ENCODE measurements around the gene FHDC1. TPM values are rescaled to one million over a fixed set of nuclear protein-coding genes. Genes with fewer than 3 reads are reported as not detected.

The FHDC1 gene
- total and polyA plus RNA-seq, 12 donors: 0.08 to 0.43 (median 0.19) TPM

GRCh38 chr4:152981278-152981677 lies 45.2 kb downstream of the FHDC1 start:
- Histone ChIP-seq H3K36me3 (no peaks in the 10 kb centered on the region), H3K4me3 (no peak overlapping the region), H3K9me3 (no peaks in the 10 kb centered on the region), H3K27me3 (peaks cover 0 to 29% (median 0%) of the 10 kb centered on the region in 7 donors), H3K27ac (no peak overlapping the region), H3K4me1 (no peaks in the 10 kb centered on the region)
- 67 to 69% methylated on average over 5 of the region's 5 CpGs for WGBS, 2 donors
- DNase-seq (no peak), ATAC-seq (no peak)
- intact Hi-C loops (cut with DNase I): no loop called here
- no peak for TF ChIP-seq CTCF (IDR thresholded peaks at IDR 0.05)

GRCh38 chr4:152981842-152982241 lies 45.7 kb downstream of the FHDC1 start:
- intact Hi-C loops (cut with DNase I): no loop called here
- no peak for TF ChIP-seq CTCF (IDR thresholded peaks at IDR 0.05)
- ATAC-seq (no peak), DNase-seq (no peak)
- H3K27me3 ChIP-seq: peaks cover 0 to 29% (median 0%) of the 10 kb centered on the region in 7 donors
- no peaks in the 10 kb centered on the region for H3K4me1 ChIP-seq
- no peaks in the 10 kb centered on the region for H3K36me3 ChIP-seq
- no peak overlapping the region for H3K4me3 ChIP-seq
- no peak overlapping the region for H3K27ac ChIP-seq
- 87 to 91% methylated on average over 4 of the region's 4 CpGs for WGBS, 2 donors
- H3K9me3 ChIP-seq: no peaks in the 10 kb centered on the region

GRCh38 chr4:152983221-152983620 lies 47.1 kb downstream of the FHDC1 start:
- Histone ChIP-seq H3K27me3 (peaks cover 0 to 29% (median 0%) of the 10 kb centered on the region in 7 donors), H3K9me3 (no peaks in the 10 kb centered on the region), H3K36me3 (no peaks in the 10 kb centered on the region), H3K4me1 (no peaks in the 10 kb centered on the region), H3K27ac (no peak overlapping the region), H3K4me3 (no peak overlapping the region)
- DNase-seq (no peak), ATAC-seq (no peak)
- intact Hi-C loops (cut with DNase I): no loop called here
- WGBS, 2 donors: 35 to 36% methylated on average over 7 of the region's 7 CpGs
- TF ChIP-seq CTCF (IDR thresholded peaks at IDR 0.05): no peak

GRCh38 chr4:152983774-152984411 lies 47.8 kb downstream of the FHDC1 start:
- DNase-seq: no peak
- peaks cover 0 to 29% (median 0%) of the 10 kb centered on the region in 7 donors for H3K27me3 ChIP-seq
- ATAC-seq: no peak
- H3K4me3 ChIP-seq: no peak overlapping the region
- no peaks in the 10 kb centered on the region for H3K4me1 ChIP-seq
- intact Hi-C loops (cut with DNase I): no loop called here
- no peak overlapping the region for H3K27ac ChIP-seq
- 60 to 63% methylated on average over 6 of the region's 6 CpGs for WGBS, 2 donors
- no peaks in the 10 kb centered on the region for H3K9me3 ChIP-seq
- no peak for TF ChIP-seq CTCF (IDR thresholded peaks at IDR 0.05)
- no peaks in the 10 kb centered on the region for H3K36me3 ChIP-seq
